ENCODE results near the gene SMAGP. TPM values are rescaled to one million over a fixed set of nuclear protein-coding genes. Genes with fewer than 3 reads are reported as not detected.

The SMAGP gene
- total and polyA plus RNA-seq, 12 donors, result 2.0 to 7.3 (median 3.7) TPM

GRCh38 chr12:51245476-51246253 is 24.6 kb downstream of the SMAGP start:
- 88 to 90% methylated on average over 11 of the region's 11 CpGs for WGBS, 2 donors
- no peak overlapping the region for H3K4me3 ChIP-seq
- no peak for DNase-seq
- ATAC-seq, result no peak
- peaks cover 0 to 62% (median 36%) of the 10 kb centered on the region in 9 donors for H3K36me3 ChIP-seq
- H3K27me3 ChIP-seq, result no peaks in the 10 kb centered on the region
- no peaks in the 10 kb centered on the region for H3K9me3 ChIP-seq
- TF ChIP-seq CTCF (IDR thresholded peaks at IDR 0.05), result no peak
- peak overlapping the region in 4 of 10 donors; percentile 36 to 86 (median 69) for H3K27ac ChIP-seq
- intact Hi-C loops (cut with DNase I), result loop anchor here in 4 of 10 donors (1.0 to 10.0 kb wide), 2 partner anchors 25 to 201 kb away; partner anchors contain the start of genes LETMD1 (in 3 of the 4) and SMAGP (in 1 of the 4)
- peaks cover 5 to 72% (median 32%) of the 10 kb centered on the region in 9 donors for H3K4me1 ChIP-seq

GRCh38 chr12:51244269-51244668 is 25.9 kb downstream of the SMAGP start:
- no peak overlapping the region for H3K4me3 ChIP-seq
- H3K27me3 ChIP-seq, result no peaks in the 10 kb centered on the region
- ATAC-seq (no peak), DNase-seq (no peak)
- no peak for TF ChIP-seq CTCF (IDR thresholded peaks at IDR 0.05)
- H3K36me3 ChIP-seq, result peaks cover 0 to 65% (median 43%) of the 10 kb centered on the region in 9 donors
- H3K27ac ChIP-seq, result peak overlapping the region in 1 of 10 donors; percentile 100
- H3K4me1 ChIP-seq, result peaks cover 10 to 82% (median 44%) of the 10 kb centered on the region in 9 donors
- 81 to 95% methylated on average over 4 of the region's 4 CpGs for WGBS, 2 donors
- intact Hi-C loops (cut with DNase I), result loop anchor here in 3 of 10 donors (10.0 kb wide), 1 partner anchor 199 kb away; the partner anchor contains the start of gene LETMD1 (in 3 of the 3)
- no peaks in the 10 kb centered on the region for H3K9me3 ChIP-seq

GRCh38 chr12:51242876-51243275 is 27.3 kb downstream of the SMAGP start:
- intact Hi-C loops (cut with DNase I), result loop anchor here in 3 of 10 donors (10.0 kb wide), 1 partner anchor 198 kb away; the partner anchor contains the start of gene LETMD1 (in 3 of the 3)
- no peak for TF ChIP-seq CTCF (IDR thresholded peaks at IDR 0.05)
- Histone ChIP-seq H3K4me1 (peaks cover 10 to 85% (median 47%) of the 10 kb centered on the region in 9 donors), H3K4me3 (no peak overlapping the region), H3K27ac (peak overlapping the region in 1 of 10 donors; percentile 100), H3K27me3 (no peaks in the 10 kb centered on the region), H3K9me3 (no peaks in the 10 kb centered on the region), H3K36me3 (peaks cover 0 to 65% (median 43%) of the 10 kb centered on the region in 9 donors)
- 68 to 74% methylated on average over 7 of the region's 7 CpGs for WGBS, 2 donors
- ATAC-seq, result no peak
- no peak for DNase-seq

- no peak for TF ChIP-seq CTCF (IDR thresholded peaks at IDR 0.05)
- peaks cover 8 to 80% (median 40%) of the 10 kb centered on the region in 9 donors for H3K4me1 ChIP-seq
- H3K36me3 ChIP-seq, result peaks cover 0 to 65% (median 43%) of the 10 kb centered on the region in 9 donors
- H3K27ac ChIP-seq, result peak overlapping the region in 2 of 10 donors; percentile 30 to 100
- intact Hi-C loops (cut with DNase I), result loop anchor here in 3 of 10 donors (10.0 kb wide), 1 partner anchor 197 kb away; the partner anchor contains the start of gene LETMD1 (in 3 of the 3)
- no peak overlapping the region for H3K4me3 ChIP-seq
- DNase-seq (no peak), ATAC-seq (no peak)
- H3K9me3 ChIP-seq, result no peaks in the 10 kb centered on the region
- WGBS, 2 donors, result 76 to 86% methylated on average over 7 of the region's 7 CpGs
- H3K27me3 ChIP-seq, result no peaks in the 10 kb centered on the region
Observed at GRCh38 chr12:51242120-51242519, 28.1 kb downstream of the SMAGP start.

All from heart right ventricle (tissue), 16 donors.